Naive B cell (primary cell): ENCODE results near the gene MCRIP1. TPM values are rescaled to one million over a fixed set of nuclear protein-coding genes. Genes with fewer than 3 reads are reported as not detected.
"Not testable (repeated sequence)": the region's sequence is repeated elsewhere in the genome, so short reads cannot be mapped to it uniquely, and the experiment has no call there.

Experiments
- ATAC-seq, 2 donors: fragments of 150-1000 bp; cut with Tn5 transposase; 2 replicates each; pipeline ENCODE4 v1.10.0; 2021; ENCODE audit warnings: low read depth in 2 of 2, mild to moderate bottlenecking in 2 of 2, moderate library complexity in 2 of 2
- DNase-seq: peaks from one replicate; pipeline ENCODE4 v3.0.0; 2022
- H3K27ac Mint-ChIP-seq, 6 donors: one replicate each; pipeline ENCODE4 v1.8.0; 2020 to 2022; ENCODE audit warnings: mild to moderate bottlenecking in 6 of 6, mixed read lengths in 6 of 6, moderate library complexity in 5 of 6, inconsistent platforms in 2 of 6
- H3K27me3 Mint-ChIP-seq, 3 donors: one replicate each; pipeline ENCODE4 v1.8.0; 2021 to 2022; ENCODE audit warnings: mixed read lengths in 3 of 3, mild to moderate bottlenecking in 1 of 3
- H3K36me3 Mint-ChIP-seq, 2 donors: one replicate each; pipeline ENCODE4 v1.8.0; 2020 to 2022; ENCODE audit warnings: mixed read lengths in 2 of 2, inconsistent platforms in 1 of 2, mild to moderate bottlenecking in 1 of 2
- H3K4me1 Mint-ChIP-seq, 3 donors: one replicate each; pipeline ENCODE4 v1.8.0; 2020 to 2022; ENCODE audit warnings: mixed read lengths in 3 of 3, inconsistent platforms in 1 of 3, mild to moderate bottlenecking in 1 of 3, moderate library complexity in 1 of 3
- H3K4me3 Mint-ChIP-seq, 8 donors: one replicate each; pipeline ENCODE4 v1.8.0; 2020 to 2022; ENCODE audit warnings: mild to moderate bottlenecking in 8 of 8, mixed read lengths in 8 of 8, moderate library complexity in 8 of 8, inconsistent platforms in 2 of 8
- H3K9me3 Mint-ChIP-seq, 7 donors: one replicate each; pipeline ENCODE4 v1.8.0; 2020 to 2022; ENCODE audit warnings: mixed read lengths in 7 of 7, mild to moderate bottlenecking in 5 of 7, inconsistent platforms in 2 of 7, moderate library complexity in 1 of 7
- polyA plus RNA-seq, 6 donors: library from polyadenylated mRNA; unstranded; fragments of 300-500 nt; fragmentation: Illumina TruSeq; gene quantifications; one replicate each; pipeline ENCODE4 v1.2.3, GENCODE V29; 2021; ENCODE audit warnings: low read depth in 6 of 6

MCRIP1 gene
- polyA plus RNA-seq, 6 donors from 2014 or later = 66.2 to 114 (median 77.4) TPM

DNA sequence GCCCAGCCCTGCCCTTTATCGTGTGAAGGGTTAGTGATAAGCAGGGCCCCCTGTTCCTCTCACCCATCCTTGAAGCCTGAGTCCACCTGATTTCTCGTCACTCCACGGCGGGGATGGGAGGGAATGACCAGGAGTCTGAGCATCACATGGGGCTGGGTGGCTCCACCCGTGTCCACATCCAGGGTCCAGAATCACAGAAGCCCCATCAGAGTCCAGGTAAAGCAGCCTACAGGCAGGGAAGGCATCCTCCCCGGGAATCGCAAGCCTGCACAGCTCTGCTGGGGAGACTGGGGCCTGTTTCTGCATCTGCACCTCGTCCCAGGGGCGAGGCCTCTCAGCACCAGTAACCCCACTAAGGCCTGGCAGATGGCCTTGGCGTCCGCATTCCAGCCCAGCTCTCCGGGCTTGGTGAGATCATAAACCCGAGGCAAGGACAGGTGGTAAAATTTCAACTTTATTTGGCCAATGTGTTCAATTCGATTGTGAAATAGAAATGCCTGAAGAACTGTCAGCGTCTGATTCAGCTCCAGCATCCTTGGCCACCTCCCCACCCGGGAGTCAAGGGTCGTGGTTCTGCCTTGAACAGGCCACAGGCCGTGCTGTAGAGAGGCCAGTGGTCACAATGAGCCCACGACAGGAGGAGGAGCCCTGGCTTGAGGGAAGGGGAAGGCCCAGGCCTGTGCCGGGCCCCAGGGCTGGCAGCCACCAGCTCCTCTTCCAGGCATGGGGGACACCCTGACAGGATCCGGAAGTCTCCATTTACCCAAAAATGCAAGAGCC, 9.8 kb upstream of the MCRIP1 start:
- ATAC-seq = no peak
- H3K27ac Mint-ChIP-seq = peak overlapping the region in 1 of 6 donors; percentile 20
- H3K4me1 Mint-ChIP-seq = no peaks in the 10 kb centered on the region
- H3K27me3 Mint-ChIP-seq = no peaks in the 10 kb centered on the region
- no peak overlapping the region for H3K4me3 Mint-ChIP-seq
- H3K36me3 Mint-ChIP-seq = no peaks in the 10 kb centered on the region
- DNase-seq = no peak
- H3K9me3 Mint-ChIP-seq = no peaks in the 10 kb centered on the region

DNA sequence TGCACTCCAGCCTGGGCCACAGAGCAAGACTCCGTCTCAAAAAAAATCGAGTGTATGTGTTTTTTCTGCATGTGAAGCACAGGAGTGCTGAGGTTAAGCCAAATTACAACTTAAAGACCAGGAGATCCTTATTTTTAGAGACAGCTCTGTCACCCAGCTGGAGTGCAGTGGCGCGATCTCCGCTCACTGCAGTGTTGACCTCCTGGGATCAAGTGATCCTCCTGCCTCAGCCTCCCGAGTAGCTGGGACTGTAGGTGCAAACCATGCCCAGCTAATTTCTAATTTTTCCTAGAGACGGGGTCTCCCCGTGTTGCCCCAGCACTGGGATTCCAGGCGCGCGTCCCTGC, 9.3 kb upstream of the MCRIP1 start:
- H3K27ac Mint-ChIP-seq = no peak overlapping the region
- no peaks in the 10 kb centered on the region for H3K36me3 Mint-ChIP-seq

DNA sequence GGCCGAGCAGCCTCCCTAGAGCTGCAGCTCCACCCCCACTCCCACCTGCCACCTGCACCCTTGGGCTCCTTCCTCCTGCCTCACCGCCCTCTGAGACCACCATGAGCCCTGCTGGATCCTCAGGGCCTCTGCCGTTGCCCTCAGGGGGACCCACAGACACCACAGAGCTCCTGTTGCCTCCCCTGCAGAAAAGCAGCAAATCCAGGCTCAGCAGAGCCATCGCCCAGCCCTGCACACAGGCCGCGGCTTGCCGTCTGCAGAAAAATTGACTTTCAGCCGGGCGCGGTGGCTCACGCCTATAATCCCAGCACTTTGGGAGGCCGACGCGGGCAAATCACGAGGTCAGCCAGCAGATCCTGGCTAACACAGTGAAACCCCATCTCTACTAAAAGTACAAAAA, 8.8 kb upstream of the MCRIP1 start:
- no peak overlapping the region for H3K4me3 Mint-ChIP-seq
- DNase-seq (no peak), ATAC-seq (no peak)
- H3K36me3 Mint-ChIP-seq = no peaks in the 10 kb centered on the region
- H3K27ac Mint-ChIP-seq = no peak overlapping the region
- no peaks in the 10 kb centered on the region for H3K9me3 Mint-ChIP-seq
- no peaks in the 10 kb centered on the region for H3K4me1 Mint-ChIP-seq
- no peaks in the 10 kb centered on the region for H3K27me3 Mint-ChIP-seq

More for the DNA sequence above, 9.3 kb upstream of the MCRIP1 start:
- DNase-seq (no peak), ATAC-seq (no peak)
- no peak overlapping the region for H3K4me3 Mint-ChIP-seq
- H3K9me3 Mint-ChIP-seq = no peaks in the 10 kb centered on the region
- no peaks in the 10 kb centered on the region for H3K4me1 Mint-ChIP-seq
- no peaks in the 10 kb centered on the region for H3K27me3 Mint-ChIP-seq

DNA sequence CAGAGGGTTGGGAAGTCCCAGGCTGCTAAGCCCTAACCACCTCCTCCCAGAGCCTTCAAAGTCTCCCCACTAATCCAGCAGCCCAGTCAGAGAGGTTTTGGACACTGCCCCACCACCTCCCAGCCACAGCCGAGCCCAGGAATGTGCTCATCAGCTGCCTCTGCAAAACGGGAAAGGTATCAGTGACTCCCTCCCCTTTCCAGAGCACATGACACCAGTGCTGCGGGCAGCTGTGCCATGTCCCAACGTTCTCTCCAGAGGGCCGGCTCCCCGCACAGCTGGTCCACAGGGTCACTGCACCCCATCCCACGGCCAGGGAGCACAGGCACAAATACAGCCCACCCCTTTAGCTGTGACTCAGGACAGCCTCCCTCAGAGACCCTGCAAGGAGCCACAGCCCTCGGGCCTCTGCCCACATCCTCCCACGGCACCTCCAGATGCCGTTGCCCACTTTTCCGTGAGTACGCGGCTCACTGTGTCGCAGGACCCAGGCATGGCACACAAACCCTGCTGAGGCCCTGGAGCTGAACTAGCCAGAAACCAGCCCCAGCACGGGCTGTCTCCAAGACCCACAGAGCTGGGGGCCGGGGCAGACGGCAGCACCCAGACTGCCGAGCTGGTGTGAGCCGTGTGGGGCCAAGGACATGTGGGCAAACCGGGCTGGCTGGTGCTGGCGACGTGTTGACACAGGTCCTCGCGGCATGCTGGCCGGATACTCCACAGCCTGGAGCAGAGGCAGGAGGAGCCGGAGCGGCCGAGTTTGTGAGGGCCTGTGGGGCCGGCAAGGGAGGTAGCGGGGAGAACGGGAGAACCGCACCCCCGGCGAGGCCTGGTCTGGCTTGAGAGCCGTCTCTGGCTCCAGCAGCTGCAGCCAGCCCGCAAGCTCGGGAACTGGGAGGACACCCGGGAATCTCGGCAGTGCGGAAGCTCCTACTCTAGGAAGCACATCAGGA, 8.0 kb upstream of the MCRIP1 start:
- Mint-ChIP-seq H3K27ac (no peak overlapping the region), H3K4me1 (no peaks in the 10 kb centered on the region), H3K36me3 (no peaks in the 10 kb centered on the region), H3K4me3 (no peak overlapping the region), H3K27me3 (no peaks in the 10 kb centered on the region), H3K9me3 (no peaks in the 10 kb centered on the region)
- ATAC-seq (no peak), DNase-seq (no peak)

DNA sequence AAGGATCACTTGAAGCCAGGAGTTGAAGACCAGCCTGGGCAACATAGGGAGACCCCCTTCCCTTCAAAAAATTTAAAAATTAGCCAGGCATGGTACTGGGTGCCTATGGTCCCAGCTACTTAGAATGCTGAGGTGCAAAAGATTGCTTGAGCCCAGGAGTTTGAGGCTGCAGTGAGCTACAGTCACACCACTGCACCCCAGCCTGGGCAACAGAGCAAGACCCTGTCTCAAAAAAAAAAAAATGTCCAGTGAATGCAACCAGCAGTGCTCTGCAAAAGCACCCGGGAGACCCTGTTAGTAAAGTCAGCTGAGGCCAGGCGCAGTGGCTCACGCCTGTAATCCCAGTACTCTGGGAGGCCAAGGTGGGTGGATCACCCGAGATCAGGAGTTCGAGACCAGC, 7.0 kb upstream of the MCRIP1 start:
- H3K27ac Mint-ChIP-seq = peak overlapping the region in 1 of 6 donors; percentile 58
- not testable (repeated sequence) for H3K4me1 Mint-ChIP-seq, H3K27me3 Mint-ChIP-seq, H3K9me3 Mint-ChIP-seq, ATAC-seq, H3K4me3 Mint-ChIP-seq, DNase-seq, H3K36me3 Mint-ChIP-seq

DNA sequence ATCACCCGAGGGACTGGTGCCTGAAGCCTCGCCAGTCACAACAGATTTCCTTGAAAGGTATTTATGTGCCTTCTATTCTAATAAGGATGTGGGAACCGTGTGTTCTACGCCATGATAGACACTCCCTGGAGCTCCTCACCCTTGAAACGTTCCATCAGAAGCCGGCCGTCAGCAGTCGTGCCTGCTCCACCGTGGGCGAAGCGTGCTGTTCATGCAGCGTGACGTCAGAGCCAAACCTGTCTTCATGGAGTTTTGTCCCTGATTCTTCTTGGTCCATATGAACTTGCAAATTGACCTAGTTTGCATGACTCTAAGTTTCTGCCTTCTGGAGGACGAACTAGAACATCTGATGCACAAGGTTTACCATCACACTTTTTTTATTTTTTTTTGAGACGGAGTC, 6.2 kb upstream of the MCRIP1 start:
- no peak overlapping the region for H3K27ac Mint-ChIP-seq
- H3K27me3 Mint-ChIP-seq = no peaks in the 10 kb centered on the region
- no peaks in the 10 kb centered on the region for H3K36me3 Mint-ChIP-seq
- no peak for DNase-seq
- peak overlapping the region in 2 of 8 donors; percentile 3 to 50 for H3K4me3 Mint-ChIP-seq
- peaks cover 0 to 3% (median 0%) of the 10 kb centered on the region in 3 donors for H3K4me1 Mint-ChIP-seq
- H3K9me3 Mint-ChIP-seq = no peaks in the 10 kb centered on the region
- no peak for ATAC-seq

DNA sequence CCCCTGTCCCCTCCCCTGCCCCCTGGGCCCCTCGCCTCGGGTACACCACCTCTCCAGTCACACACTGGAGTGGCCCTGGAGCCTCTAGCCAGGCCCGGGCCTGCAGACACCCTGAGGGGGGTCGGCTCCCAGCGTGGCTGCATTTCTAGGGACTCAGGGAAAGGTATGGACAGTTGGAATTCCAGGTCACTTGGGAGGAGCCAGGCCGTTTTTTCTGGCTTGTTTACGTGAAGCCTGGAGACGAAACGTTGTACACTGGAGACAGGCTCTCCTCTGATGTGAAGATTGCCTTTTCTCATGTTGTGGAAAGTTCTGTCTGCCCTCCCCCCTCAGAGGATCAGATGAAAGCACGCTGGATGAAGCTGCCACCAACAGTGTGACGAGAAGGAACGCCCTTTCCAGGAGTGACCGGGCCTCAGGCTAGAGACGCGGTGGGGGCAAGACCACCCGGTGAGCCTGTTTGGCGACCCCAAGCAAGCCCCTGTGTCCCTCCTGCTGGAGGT, 5.7 kb upstream of the MCRIP1 start:
- Mint-ChIP-seq H3K9me3 (no peaks in the 10 kb centered on the region), H3K4me1 (peaks cover 0 to 4% (median 3%) of the 10 kb centered on the region in 3 donors), H3K27me3 (no peaks in the 10 kb centered on the region), H3K4me3 (peak overlapping the region in 1 of 8 donors; percentile 3), H3K27ac (no peak overlapping the region), H3K36me3 (no peaks in the 10 kb centered on the region)
- ATAC-seq = no peak
- DNase-seq = no peak

DNA sequence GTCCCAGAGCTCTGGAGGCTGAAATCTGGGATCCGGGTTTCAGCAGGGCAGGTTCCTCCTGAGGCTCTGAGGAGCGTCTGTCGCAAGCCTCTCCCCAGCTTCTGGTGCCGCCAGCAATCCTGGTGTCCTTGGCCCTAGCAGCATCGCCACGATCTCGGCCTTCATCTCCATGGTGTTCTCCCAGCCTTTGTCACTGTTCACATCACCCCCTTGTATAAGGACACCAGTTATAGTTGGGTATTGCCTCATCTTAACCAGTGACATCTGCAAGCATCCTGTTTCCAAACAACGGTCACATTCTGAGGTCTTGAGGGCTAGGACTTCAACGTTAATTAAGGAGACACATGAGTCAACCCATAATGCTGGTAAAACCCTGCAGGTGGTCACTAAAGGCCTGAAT, 4.5 kb upstream of the MCRIP1 start:
- no peaks in the 10 kb centered on the region for H3K9me3 Mint-ChIP-seq
- H3K27me3 Mint-ChIP-seq = no peaks in the 10 kb centered on the region
- DNase-seq = no peak
- no peak overlapping the region for H3K4me3 Mint-ChIP-seq
- H3K27ac Mint-ChIP-seq = no peak overlapping the region
- peaks cover under 1 to 7% (median 6%) of the 10 kb centered on the region in 3 donors for H3K4me1 Mint-ChIP-seq
- ATAC-seq = no peak
- H3K36me3 Mint-ChIP-seq = no peaks in the 10 kb centered on the region

DNA sequence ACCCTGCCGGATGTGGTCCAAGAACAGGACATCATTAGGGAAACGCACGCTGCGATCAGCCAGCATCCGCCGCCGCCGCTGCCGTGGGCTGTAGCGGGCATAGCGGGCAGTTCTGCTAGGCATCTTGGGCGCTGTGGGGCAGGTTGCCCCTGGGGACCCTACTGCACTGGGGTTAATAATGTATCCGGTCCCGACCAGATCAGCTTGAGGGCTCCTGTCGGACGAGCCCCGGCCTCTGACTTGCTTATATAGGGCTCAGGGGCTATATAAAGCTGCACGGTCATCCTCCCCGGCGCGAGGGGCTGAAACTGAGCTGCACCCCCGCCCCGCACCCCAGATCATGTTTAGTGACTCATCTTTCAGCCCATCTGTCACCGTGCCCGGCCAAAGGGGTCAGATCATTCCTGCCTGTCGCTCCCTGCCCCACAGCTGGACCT, 1.8 kb upstream of the MCRIP1 start, which contains the start of gene PPP1R27:
Gene PPP1R27, minus strand, starts transcription at position 220 of the 437 bp plus-strand sequence. Its CDS starts 97 bp downstream, at position 123.
- Mint-ChIP-seq H3K9me3 (no peaks in the 10 kb centered on the region), H3K36me3 (no peaks in the 10 kb centered on the region), H3K4me1 (peaks cover 16 to 22% (median 17%) of the 10 kb centered on the region in 3 donors), H3K27ac (peak within 1 kb of the TSS; percentile 74 to 96 (median 94)), H3K4me3 (peak within 1 kb of the TSS; percentile 74 to 93 (median 84)), H3K27me3 (no peaks in the 10 kb centered on the region)
- no peak for ATAC-seq
- no peak for DNase-seq

DNA sequence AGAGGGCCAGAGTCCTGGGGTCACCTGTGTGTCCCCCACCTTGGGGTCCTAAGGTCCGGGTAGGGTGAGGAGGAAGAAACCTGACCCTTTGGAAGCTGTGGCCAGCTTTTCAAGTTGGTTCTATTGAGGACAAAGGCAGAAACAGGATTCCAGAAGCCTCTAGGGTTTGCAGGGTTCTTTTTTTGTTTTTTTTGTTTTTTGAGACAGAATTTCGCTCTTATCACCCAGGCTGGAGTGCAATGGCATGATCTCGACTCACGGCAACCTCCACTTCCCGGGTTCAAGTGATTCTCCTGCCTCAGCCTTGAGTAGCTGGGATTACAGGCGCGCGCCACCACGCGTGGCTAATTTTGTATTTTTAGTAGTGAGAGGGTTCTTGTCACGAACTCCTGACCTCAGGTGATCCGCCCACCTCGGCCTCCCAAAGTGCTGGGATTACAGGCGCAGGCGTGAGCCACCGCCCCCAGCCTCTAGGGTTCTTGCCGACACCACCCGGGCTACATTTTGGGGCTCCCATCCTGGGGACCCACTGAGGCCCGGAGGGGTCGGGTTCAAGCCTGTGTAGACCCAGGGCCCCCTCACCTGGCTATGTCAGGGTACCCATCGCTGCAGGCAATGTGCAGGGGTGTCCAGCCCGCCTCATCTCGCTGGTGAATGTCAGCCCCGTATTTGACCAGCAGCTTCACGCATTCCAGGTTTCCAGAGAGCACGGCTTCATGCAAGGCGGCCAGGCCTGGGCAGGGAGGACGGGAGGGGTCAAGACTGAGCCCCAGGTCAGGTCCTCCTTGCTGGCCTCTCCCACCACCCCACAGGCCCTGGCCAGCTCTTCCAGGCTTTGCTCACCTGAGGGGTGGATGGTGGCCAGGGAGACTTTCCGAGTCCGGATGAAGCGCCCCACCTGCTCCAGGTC, 1.1 kb upstream of the MCRIP1 start:
- peaks cover 17 to 26% (median 22%) of the 10 kb centered on the region in 3 donors for H3K4me1 Mint-ChIP-seq
- ATAC-seq = no peak
- no peak for DNase-seq
- no peaks in the 10 kb centered on the region for H3K9me3 Mint-ChIP-seq
- peak overlapping the region; percentile 74 to 96 (median 94) for H3K27ac Mint-ChIP-seq
- H3K27me3 Mint-ChIP-seq = no peaks in the 10 kb centered on the region
- peak overlapping the region; percentile 74 to 93 (median 84) for H3K4me3 Mint-ChIP-seq
- no peaks in the 10 kb centered on the region for H3K36me3 Mint-ChIP-seq

DNA sequence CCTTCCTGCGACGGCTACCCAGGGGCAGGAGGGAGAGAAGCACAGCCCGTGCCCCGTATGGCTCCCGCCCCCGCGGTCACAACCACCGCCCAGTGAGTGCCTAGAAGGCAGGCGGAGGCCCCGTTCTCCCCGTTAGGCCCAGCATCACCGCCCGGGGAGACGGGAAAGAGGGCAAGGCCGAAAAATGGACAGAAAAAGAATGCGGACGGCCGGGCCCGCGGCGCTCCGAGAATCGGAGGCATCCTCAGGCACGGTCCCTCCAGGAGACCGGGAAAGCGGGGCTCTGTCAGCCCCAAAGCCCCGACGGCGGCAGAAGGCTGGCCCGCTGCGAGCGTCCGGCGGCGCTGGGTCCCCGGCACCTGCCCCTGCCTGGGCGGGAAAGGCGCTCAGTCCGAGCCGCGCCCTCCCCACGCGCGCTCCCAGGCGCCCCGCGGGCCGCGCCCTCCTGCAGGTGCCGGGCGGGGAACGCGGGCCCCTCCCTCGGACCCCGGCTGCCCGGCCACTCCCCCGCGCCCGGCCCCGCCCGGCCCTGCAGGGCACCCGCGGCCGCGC, 407 bp downstream of the MCRIP1 start:
- ATAC-seq = peak; percentile 59 to 62
- H3K9me3 Mint-ChIP-seq = no peaks in the 10 kb centered on the region

DNA sequence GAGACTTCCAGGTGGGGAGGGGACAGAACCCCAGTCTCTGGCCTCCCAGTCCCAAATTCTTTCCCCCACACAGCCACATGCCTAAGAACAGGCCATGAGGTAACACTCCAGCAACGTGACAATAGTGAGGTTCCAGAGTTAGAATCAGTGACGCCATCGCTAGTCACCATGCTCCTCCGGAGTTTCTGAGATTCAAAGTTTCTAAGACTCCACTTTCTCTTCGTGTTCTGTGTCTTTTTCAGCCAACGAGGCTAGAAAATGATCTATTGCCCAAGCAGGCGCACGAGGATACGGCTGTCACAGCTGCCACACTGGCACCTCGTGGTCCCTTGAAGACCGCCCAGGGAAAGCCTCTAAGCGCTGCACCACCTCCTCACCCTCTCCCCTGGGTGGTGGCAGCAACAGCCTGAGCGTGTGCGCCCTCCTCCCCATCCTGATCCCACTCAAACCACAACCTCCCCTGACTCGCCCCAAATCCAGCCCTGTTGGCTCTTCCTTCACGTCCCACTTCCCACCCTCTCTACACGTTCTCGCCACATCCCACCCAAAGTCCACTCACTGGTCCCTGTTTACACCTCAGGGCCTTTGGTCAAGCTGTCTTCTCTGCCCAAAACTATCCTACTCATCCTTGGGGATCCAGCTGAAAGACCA, 1.0 kb downstream of the MCRIP1 start:
- H3K27ac Mint-ChIP-seq = peak overlapping the region; percentile 76 to 98 (median 94)
- no peaks in the 10 kb centered on the region for H3K36me3 Mint-ChIP-seq
- peak overlapping the region; percentile 85 to 97 (median 93) for H3K4me3 Mint-ChIP-seq
- no peaks in the 10 kb centered on the region for H3K27me3 Mint-ChIP-seq
- H3K9me3 Mint-ChIP-seq = no peaks in the 10 kb centered on the region
- DNase-seq = peak; percentile 36
- peaks cover 21 to 30% (median 29%) of the 10 kb centered on the region in 3 donors for H3K4me1 Mint-ChIP-seq
- ATAC-seq = peak; percentile 42 to 49

More for the DNA sequence above, 407 bp downstream of the MCRIP1 start:
- peak overlapping the region; percentile 85 to 97 (median 93) for H3K4me3 Mint-ChIP-seq
- DNase-seq = no peak
- H3K4me1 Mint-ChIP-seq = peaks cover 21 to 30% (median 29%) of the 10 kb centered on the region in 3 donors
- peak overlapping the region; percentile 72 to 98 (median 94) for H3K27ac Mint-ChIP-seq
- H3K27me3 Mint-ChIP-seq = no peaks in the 10 kb centered on the region
- H3K36me3 Mint-ChIP-seq = no peaks in the 10 kb centered on the region
